NB4 (cell line): Measurements from ENCODE around the gene PATJ.
"Not testable (repeated sequence)": the region's sequence is repeated elsewhere in the genome, so short reads cannot be mapped to it uniquely, and the experiment has no call there.

Experiments used
- DNase-seq: peaks from one replicate; pipeline ENCODE4 v3.0.0; 2010; ENCODE audit warnings: low read depth
- H3K4me3 ChIP-seq: one replicate; pipeline ENCODE4 v1.5.1; 2011; ENCODE audit warnings: mild to moderate bottlenecking, low read depth, low read length, moderate library complexity
- CTCF ChIP-seq: IDR thresholded peaks from one replicate; pipeline ENCODE4 v1.5.1; 2012; ENCODE audit warnings: low read depth, low read length
- MAX ChIP-seq: IDR thresholded peaks from 2 replicates; pipeline ENCODE4 v1.6.1; 2011; ENCODE audit warnings: low read depth, low read length
- MYC ChIP-seq: IDR thresholded peaks from 2 replicates; pipeline ENCODE4 v1.6.1; 2011; ENCODE audit warnings: low read depth, low read length
- POLR2A ChIP-seq: IDR thresholded peaks from 2 replicates; pipeline ENCODE4 v1.6.1; 2011; ENCODE audit warnings: mild to moderate bottlenecking; ENCODE audit not compliant: insufficient read length; ENCODE audit errors: extremely low read depth

The PATJ gene

GRCh38 chr1:62176597-62177312 is 434.5 kb downstream of the PATJ start:
- no peak for DNase-seq
- no peak overlapping the region for H3K4me3 ChIP-seq
- no peak for TF ChIP-seq POLR2A
- TF ChIP-seq CTCF, result no peak
- TF ChIP-seq MYC, result no peak
- no peak for TF ChIP-seq MAX

GRCh38 chr1:62177621-62178020 is 435.3 kb downstream of the PATJ start:
- no peak for TF ChIP-seq MYC
- TF ChIP-seq POLR2A, result no peak
- TF ChIP-seq MAX, result no peak
- no peak for TF ChIP-seq CTCF

GRCh38 chr1:62178372-62178771 is 436.1 kb downstream of the PATJ start:
- no peak for DNase-seq
- no peak for TF ChIP-seq POLR2A
- no peak for TF ChIP-seq MAX
- no peak for TF ChIP-seq MYC
- no peak for TF ChIP-seq CTCF

More at GRCh38 chr1:62177621-62178020, 435.3 kb downstream of the PATJ start:
- H3K4me3 ChIP-seq, result no peak overlapping the region
- DNase-seq, result no peak

GRCh38 chr1:62180054-62180453 is 437.8 kb downstream of the PATJ start:
- not testable (repeated sequence) for H3K4me3 ChIP-seq, DNase-seq

More at GRCh38 chr1:62178372-62178771, 436.1 kb downstream of the PATJ start:
- H3K4me3 ChIP-seq, result no peak overlapping the region

GRCh38 chr1:62180639-62181038 is 438.4 kb downstream of the PATJ start:
- TF ChIP-seq POLR2A (no peak), MYC (no peak), MAX (no peak), CTCF (no peak)
- no peak for DNase-seq
- no peak overlapping the region for H3K4me3 ChIP-seq

GRCh38 chr1:62181532-62181931 is 439.3 kb downstream of the PATJ start:
- no peak for DNase-seq
- TF ChIP-seq MAX (no peak), POLR2A (no peak), MYC (no peak), CTCF (no peak)
- no peak overlapping the region for H3K4me3 ChIP-seq

GRCh38 chr1:62182157-62182556 is 439.9 kb downstream of the PATJ start:
- not testable (repeated sequence) for DNase-seq, H3K4me3 ChIP-seq

- not testable (repeated sequence) for H3K4me3 ChIP-seq, DNase-seq
These were observed 441.1 kb downstream of the PATJ start for GRCh38 chr1:62183164-62184020.
